H9 (cell line): ENCODE measurements around the gene EIF3K. TPM values are rescaled to one million over a fixed set of nuclear protein-coding genes. Genes with fewer than 3 reads are reported as not detected.
"Not testable (repeated sequence)": the region's sequence is repeated elsewhere in the genome, so short reads cannot be mapped to it uniquely, and the experiment has no call there.

Experiments
- DNase-seq: peaks from one replicate; pipeline ENCODE4 v3.0.0-alpha.2; 2017
- H2AFZ ChIP-seq: one replicate; pipeline ENCODE4 v1.6.1; 2013; ENCODE audit warnings: mild to moderate bottlenecking, low read length, control low read depth, moderate library complexity
- H2AK5ac ChIP-seq: 2 replicates; pipeline ENCODE4 v1.6.1; 2013; ENCODE audit warnings: low read length, control low read depth, mixed read lengths; ENCODE audit not compliant: insufficient read length
- H2BK120ac ChIP-seq: one replicate; pipeline ENCODE4 v1.6.1; 2013; ENCODE audit warnings: low read depth, mild to moderate bottlenecking, low read length, control low read depth, inconsistent platforms; ENCODE audit not compliant: poor library complexity, severe bottlenecking
- H2BK12ac ChIP-seq: 2 replicates; pipeline ENCODE4 v1.6.1; 2013; ENCODE audit warnings: low read length, control low read depth, mixed read lengths, low read depth; ENCODE audit not compliant: insufficient read length
- H2BK15ac ChIP-seq: 2 replicates; pipeline ENCODE4 v1.6.1; 2013; ENCODE audit warnings: low read depth, low read length, control low read depth
- H2BK20ac ChIP-seq: one replicate; pipeline ENCODE4 v1.6.1; 2013; ENCODE audit warnings: low read depth, mild to moderate bottlenecking, low read length, control low read depth, inconsistent platforms; ENCODE audit not compliant: poor library complexity, severe bottlenecking
- H2BK5ac ChIP-seq: 2 replicates; pipeline ENCODE4 v1.6.1; 2013; ENCODE audit warnings: low read length, control low read depth, mixed read lengths; ENCODE audit not compliant: insufficient read length
- H3K14ac ChIP-seq: 2 replicates; pipeline ENCODE4 v1.6.1; 2013; ENCODE audit warnings: low read length, control low read depth; ENCODE audit not compliant: insufficient read depth
- H3K18ac ChIP-seq: 2 replicates; pipeline ENCODE4 v1.6.1; 2013; ENCODE audit warnings: low read depth, mild to moderate bottlenecking, mixed read lengths, low read length, control low read depth; ENCODE audit not compliant: insufficient read length
- H3K23ac ChIP-seq: 2 replicates; pipeline ENCODE4 v1.6.1; 2013; ENCODE audit warnings: low read length, control low read depth, mixed read lengths, low read depth; ENCODE audit not compliant: insufficient read length
- H3K23me2 ChIP-seq: 2 replicates; pipeline ENCODE4 v1.6.1; 2013; ENCODE audit warnings: low read depth, mild to moderate bottlenecking, mixed read lengths, low read length, control low read depth; ENCODE audit not compliant: insufficient read length, poor library complexity, severe bottlenecking
- H3K27ac ChIP-seq: 2 replicates; pipeline ENCODE4 v1.5.1; 2013; ENCODE audit warnings: low read length, control low read depth, mixed read lengths, low read depth; ENCODE audit not compliant: insufficient read length
- H3K27me3 ChIP-seq: 2 replicates; pipeline ENCODE4 v1.6.1; 2013; ENCODE audit warnings: low read length, control low read depth, inconsistent platforms; ENCODE audit not compliant: insufficient read depth
- H3K4ac ChIP-seq: 2 replicates; pipeline ENCODE4 v1.6.1; 2013; ENCODE audit warnings: low read depth, mild to moderate bottlenecking, control low read depth, inconsistent platforms, low read length, moderate library complexity
- H3K4me1 ChIP-seq: 2 replicates; pipeline ENCODE4 v1.6.1; 2013; ENCODE audit warnings: low read length, control low read depth, inconsistent platforms; ENCODE audit not compliant: insufficient read depth
- H3K4me2 ChIP-seq: 2 replicates; pipeline ENCODE4 v1.6.1; 2013; ENCODE audit warnings: low read length, control low read depth, mixed read lengths; ENCODE audit not compliant: insufficient read length, insufficient read depth
- H3K56ac ChIP-seq: 2 replicates; pipeline ENCODE4 v1.6.1; 2013; ENCODE audit warnings: low read depth, mild to moderate bottlenecking, mixed read lengths, low read length, control low read depth; ENCODE audit not compliant: insufficient read length
- H3K79me1 ChIP-seq: 2 replicates; pipeline ENCODE4 v1.6.1; 2013; ENCODE audit warnings: low read depth, mild to moderate bottlenecking, moderate library complexity, low read length, control low read depth, inconsistent platforms; ENCODE audit not compliant: insufficient read depth, poor library complexity, severe bottlenecking
- H3K79me2 ChIP-seq: 2 replicates; pipeline ENCODE4 v1.6.1; 2013; ENCODE audit warnings: low read length, control low read depth, inconsistent platforms; ENCODE audit not compliant: insufficient read depth
- H3K9ac ChIP-seq: 2 replicates; pipeline ENCODE4 v1.6.1; 2013; ENCODE audit warnings: low read length, control low read depth, mixed read lengths; ENCODE audit not compliant: insufficient read length; ENCODE audit errors: extremely low read depth
- H3K9me3 ChIP-seq: one replicate; pipeline ENCODE4 v1.6.1; 2013; ENCODE audit warnings: low read depth, low read length, inconsistent platforms; ENCODE audit not compliant: control insufficient read depth
- H3T11ph ChIP-seq: one replicate; pipeline ENCODE4 v1.6.1; 2013; ENCODE audit warnings: mild to moderate bottlenecking, low read length, control low read depth, inconsistent platforms
- H4K20me1 ChIP-seq: one replicate; pipeline ENCODE4 v1.6.1; 2013; ENCODE audit not compliant: control insufficient read depth, insufficient read length, insufficient read depth
- H4K5ac ChIP-seq: 2 replicates; pipeline ENCODE4 v1.6.1; 2013; ENCODE audit warnings: low read depth, mild to moderate bottlenecking, mixed read lengths, low read length, control low read depth; ENCODE audit not compliant: insufficient read length
- H4K8ac ChIP-seq: replicated peaks from 2 replicates; pipeline ENCODE4 v1.6.1; 2013; ENCODE audit warnings: low read length, control low read depth, mixed read lengths, low read depth; ENCODE audit not compliant: insufficient read length
- H4K91ac ChIP-seq: 2 replicates; pipeline ENCODE4 v1.6.1; 2013; ENCODE audit warnings: low read depth, mild to moderate bottlenecking, moderate library complexity, mixed read lengths, low read length, control low read depth; ENCODE audit not compliant: insufficient read length
- H3K27ac Mint-ChIP-seq, 3 experiments: 2 replicates in 2 of 3; 3 replicates in 1 of 3; pipeline ENCODE4 v1.8.0; 2020 to 2021; ENCODE audit warnings: mixed read lengths in 3 of 3, mild to moderate bottlenecking in 1 of 3, moderate library complexity in 1 of 3
- H3K27me3 Mint-ChIP-seq: 2 replicates; pipeline ENCODE4 v1.8.0; 2021; ENCODE audit warnings: low read depth, mild to moderate bottlenecking, moderate library complexity, mixed read lengths
- H3K36me3 Mint-ChIP-seq, 3 experiments: 2 replicates in 2 of 3; 3 replicates in 1 of 3; pipeline ENCODE4 v1.8.0; 2020 to 2021; ENCODE audit warnings: low read depth in 3 of 3, mixed read lengths in 3 of 3; ENCODE audit not compliant: insufficient read depth in 1 of 3
- H3K4me1 Mint-ChIP-seq, 2 experiments: 2 replicates each; pipeline ENCODE4 v1.8.0; 2020; ENCODE audit warnings: mixed read lengths in 2 of 2
- H3K4me3 Mint-ChIP-seq, 2 experiments: 2 replicates in 1 of 2; 3 replicates in 1 of 2; pipeline ENCODE4 v1.8.0; 2020 to 2021; ENCODE audit warnings: mild to moderate bottlenecking in 2 of 2, mixed read lengths in 2 of 2, moderate library complexity in 1 of 2
- H3K9me3 Mint-ChIP-seq, 2 experiments: 2 replicates in 1 of 2; 3 replicates in 1 of 2; pipeline ENCODE4 v1.8.0; 2020; ENCODE audit warnings: mild to moderate bottlenecking in 2 of 2, mixed read lengths in 2 of 2, moderate library complexity in 1 of 2
- CTCF ChIP-seq: fragments of 200-600 bp; sonication (generic); conservative IDR thresholded peaks from 3 replicates; pipeline ENCODE4 v1.8.0; 2021; ENCODE audit warnings: antibody characterized with exemption, mild to moderate bottlenecking
- WGBS: extraction: QIAGEN DNeasy Blood & Tissue Kit; methylation state at CpG from one replicate; pipeline ENCODE4 v1.1.7; 2013; ENCODE audit warnings: missing lambda C conversion rate, low lambda C conversion rate, mixed read lengths; ENCODE audit not compliant: insufficient read length; ENCODE audit errors: extremely low coverage; 5-methylcytosine and 5-hydroxymethylcytosine counted together
- total RNA-seq: library from RNA; stranded (reverse); gene quantifications from 2 replicates; pipeline ENCODE4 v1.2.1, GENCODE V29; 2021

Gene EIF3K
- total RNA-seq, 1 experiment from 2014 or later = 345 TPM

- Histone ChIP-seq H3K79me2 (no peaks in the 10 kb centered on the region), H3K79me1 (no peaks in the 10 kb centered on the region), H4K91ac (no peak overlapping the region), H3K23ac (no peak overlapping the region), H3K14ac (no peak overlapping the region), H2AK5ac (no peak overlapping the region), H3K9ac (no peak overlapping the region), H3K4me1 (no peaks in the 10 kb centered on the region), H3K4ac (no peak overlapping the region), H3K9me3 (no peaks in the 10 kb centered on the region), H2BK120ac (no peak overlapping the region), H3K27ac (no peak overlapping the region), H2BK20ac (no peak overlapping the region), H4K20me1 (no peaks in the 10 kb centered on the region), H2BK12ac (no peak overlapping the region), H3T11ph (no peak overlapping the region), H2BK15ac (no peak overlapping the region), H3K23me2 (peaks cover 4% of the 10 kb centered on the region), H3K18ac (no peak overlapping the region), H2BK5ac (no peak overlapping the region), H4K8ac (no peak overlapping the region), H2AFZ (no peak overlapping the region), H3K56ac (no peak overlapping the region), H3K4me2 (no peak overlapping the region), H3K27me3 (no peaks in the 10 kb centered on the region), H4K5ac (no peak overlapping the region)
- H3K36me3 Mint-ChIP-seq = no peaks in the 10 kb centered on the region
- peaks cover 2% of the 10 kb centered on the region; the same call in 1 of the 2 replicates for H3K27me3 Mint-ChIP-seq
- no CpG with 5 or more reads among the region's 11 CpGs for WGBS
- DNase-seq = no peak
- no peak for TF ChIP-seq CTCF
- H3K9me3 Mint-ChIP-seq = no peaks in the 10 kb centered on the region
- no peak overlapping the region for H3K27ac Mint-ChIP-seq
- no peak overlapping the region for H3K4me3 Mint-ChIP-seq
- H3K4me1 Mint-ChIP-seq = peaks cover 7 to 17% of the 10 kb centered on the region in 2 experiments
Measured at GRCh38 chr19:38599722-38600121, 19.3 kb upstream of the EIF3K start.

- H3K4me3 Mint-ChIP-seq, H3K18ac ChIP-seq, H3K4me1 Mint-ChIP-seq, H3T11ph ChIP-seq, H3K27ac ChIP-seq, H2BK120ac ChIP-seq, H3K27me3 ChIP-seq, H3K4me2 ChIP-seq, H3K14ac ChIP-seq, H3K9me3 Mint-ChIP-seq, H3K79me1 ChIP-seq, H3K4me1 ChIP-seq, H2AK5ac ChIP-seq, H3K23me2 ChIP-seq, DNase-seq, H3K4ac ChIP-seq, H3K23ac ChIP-seq, H3K36me3 Mint-ChIP-seq, H4K91ac ChIP-seq, H3K9ac ChIP-seq, H3K27me3 Mint-ChIP-seq, H4K20me1 ChIP-seq, H3K9me3 ChIP-seq, H4K8ac ChIP-seq, H3K56ac ChIP-seq, H2AFZ ChIP-seq, H3K79me2 ChIP-seq, H2BK15ac ChIP-seq, H2BK5ac ChIP-seq, H2BK20ac ChIP-seq, H2BK12ac ChIP-seq, H4K5ac ChIP-seq, H3K27ac Mint-ChIP-seq: not testable (repeated sequence)
- no CpG with 5 or more reads among the region's 5 CpGs for WGBS
Measured at GRCh38 chr19:38602856-38603255, 16.1 kb upstream of the EIF3K start.
